ENCODE data around the gene RCE1. TPM values are rescaled to one million over a fixed set of nuclear protein-coding genes. Genes with fewer than 3 reads are reported as not detected.

RCE1 gene
- total RNA-seq, 1 experiment from 2014 or later = 33.1 TPM

DNA sequence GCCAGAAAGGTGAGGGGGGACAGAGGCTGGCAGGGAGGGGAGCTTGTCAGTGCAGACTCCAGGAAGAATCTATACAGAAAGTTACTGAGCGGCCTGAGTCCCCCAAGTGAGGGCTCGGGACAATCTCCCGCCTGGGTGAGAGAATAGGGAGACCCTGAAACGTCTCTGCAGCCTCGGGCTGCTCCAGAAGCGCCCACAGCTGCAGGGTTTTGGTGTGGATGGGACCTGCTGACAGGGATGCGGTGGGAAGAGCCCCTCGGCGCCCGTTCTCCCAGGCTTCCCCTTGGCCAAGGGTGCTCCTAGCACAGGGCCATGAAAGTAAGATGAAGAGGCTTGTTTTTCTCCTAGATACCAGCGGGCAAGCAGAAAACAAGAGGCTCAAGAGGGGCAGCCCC lies 743 bp upstream of the RCE1 start:
- Histone ChIP-seq H3K4me1 (ENCODE audit: insufficient read depth, low read length, poor library complexity, severe bottlenecking) (peaks cover 9% of the 10 kb centered on the region), H3K27me3 (replicated peaks; ENCODE audit: insufficient read depth, low read depth, low read length, poor library complexity) (no peaks in the 10 kb centered on the region), H3K9me3 (ENCODE audit: low read depth, low read length, poor library complexity, severe bottlenecking) (no peaks in the 10 kb centered on the region), H3K27ac (ENCODE audit: low read depth, low read length, poor library complexity, severe bottlenecking) (peak overlapping the region; percentile 93), H3K4me3 (ENCODE audit: low read depth, low read length, poor library complexity, severe bottlenecking) (peak overlapping the region; percentile 91), H3K36me3 (ENCODE audit: insufficient read depth, low read length, poor library complexity, severe bottlenecking) (peaks cover 36% of the 10 kb centered on the region)
- intact Hi-C loops (cut with micrococcal nuclease; ENCODE audit: unreplicated experiment) = loop anchor here (5.0 kb wide), 1 partner anchor 115 kb away; the partner anchor contains the start of gene PC
- DNase-seq (ENCODE audit: low spot score) = no peak
- BruUV-seq (replicated peaks) = no TSS peak
- ChIA-PET CTCF (interaction anchor here (1.9 kb wide), 1 partner anchor 9 kb away, joined by 7 read pairs; no protein-coding TSS in a partner anchor), POLR2A (ENCODE audit: low non-redundant PET) (no interaction called here)
- TF ChIP-seq CTCF (conservative IDR thresholded peaks at IDR 0.05; ENCODE audit: low read depth, low read length) (no peak), EZH2 (IDR thresholded peaks at IDR 0.05; ENCODE audit: borderline replicate concordance, low read depth, low read length, poor library complexity, severe bottlenecking) (no peak)

- intact Hi-C loops (cut with micrococcal nuclease; ENCODE audit: unreplicated experiment) = loop anchor here (1.0 to 5.0 kb wide), 2 partner anchors 113 to 130 kb away; partner anchors contain the start of gene PC
- TF ChIP-seq CTCF (conservative IDR thresholded peaks at IDR 0.05; ENCODE audit: low read depth, low read length) (no peak), EZH2 (IDR thresholded peaks at IDR 0.05; ENCODE audit: borderline replicate concordance, low read depth, low read length, poor library complexity, severe bottlenecking) (no peak)
- Histone ChIP-seq H3K9me3 (ENCODE audit: low read depth, low read length, poor library complexity, severe bottlenecking) (no peaks in the 10 kb centered on the region), H3K36me3 (ENCODE audit: insufficient read depth, low read length, poor library complexity, severe bottlenecking) (peaks cover 42% of the 10 kb centered on the region), H3K4me1 (ENCODE audit: insufficient read depth, low read length, poor library complexity, severe bottlenecking) (peaks cover 9% of the 10 kb centered on the region), H3K27ac (ENCODE audit: low read depth, low read length, poor library complexity, severe bottlenecking) (peak overlapping the region; percentile 93), H3K27me3 (replicated peaks; ENCODE audit: insufficient read depth, low read depth, low read length, poor library complexity) (no peaks in the 10 kb centered on the region), H3K4me3 (ENCODE audit: low read depth, low read length, poor library complexity, severe bottlenecking) (peak overlapping the region; percentile 91)
- DNase-seq (ENCODE audit: low spot score) = no peak
- ChIA-PET CTCF (interaction anchor here (1.9 kb wide), 1 partner anchor 8 kb away, joined by 7 read pairs; no protein-coding TSS in a partner anchor), POLR2A (ENCODE audit: low non-redundant PET) (interaction anchor here (0.6 kb wide), 2 partner anchors 79 to 103 kb away, joined by 3 read pairs; no protein-coding TSS in a partner anchor)
- BruUV-seq (replicated peaks) = TSS peak; percentile 66
Observed at GRCh38 chr11:66843776-66844495, 695 bp downstream of the RCE1 start.

DNA sequence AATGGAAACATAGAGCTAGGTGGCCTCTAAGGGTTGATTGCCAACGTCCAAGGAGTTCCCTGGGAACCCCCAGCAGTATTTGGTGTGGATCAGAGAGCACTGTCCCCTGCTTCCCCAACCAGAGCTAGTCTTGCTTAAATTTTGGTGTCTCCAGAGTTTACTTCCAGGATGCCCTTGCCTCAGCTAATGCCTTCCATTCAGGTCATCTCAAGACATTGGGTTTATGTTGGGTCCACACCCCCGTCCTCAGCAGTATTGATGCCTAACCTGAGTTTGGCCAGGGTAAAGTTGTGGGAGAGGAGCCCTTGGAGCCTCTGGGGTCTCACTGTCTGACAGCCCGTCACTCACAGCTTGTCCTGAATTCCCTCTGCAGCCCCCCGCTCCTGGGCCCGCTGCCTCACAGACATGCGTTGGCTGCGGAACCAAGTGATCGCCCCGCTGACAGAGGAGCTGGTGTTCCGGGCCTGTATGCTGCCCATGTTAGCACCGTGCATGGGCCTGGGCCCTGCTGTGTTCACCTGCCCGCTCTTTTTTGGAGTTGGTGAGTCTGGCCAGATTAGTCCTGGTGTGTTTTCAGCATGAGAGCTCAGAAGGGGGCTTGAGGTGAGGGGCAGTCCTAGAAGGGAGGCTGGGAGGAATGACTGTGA lies 1.4 kb downstream of the RCE1 start:
- ChIA-PET POLR2A (ENCODE audit: low non-redundant PET) (no interaction called here), CTCF (no interaction called here)
- Histone ChIP-seq H3K36me3 (ENCODE audit: insufficient read depth, low read length, poor library complexity, severe bottlenecking) (peaks cover 42% of the 10 kb centered on the region), H3K27ac (ENCODE audit: low read depth, low read length, poor library complexity, severe bottlenecking) (no peak overlapping the region), H3K27me3 (replicated peaks; ENCODE audit: insufficient read depth, low read depth, low read length, poor library complexity) (no peaks in the 10 kb centered on the region), H3K4me1 (ENCODE audit: insufficient read depth, low read length, poor library complexity, severe bottlenecking) (peaks cover 9% of the 10 kb centered on the region), H3K9me3 (ENCODE audit: low read depth, low read length, poor library complexity, severe bottlenecking) (no peaks in the 10 kb centered on the region), H3K4me3 (ENCODE audit: low read depth, low read length, poor library complexity, severe bottlenecking) (peak overlapping the region; percentile 91)
- no peak for DNase-seq (ENCODE audit: low spot score)
- TF ChIP-seq EZH2 (IDR thresholded peaks at IDR 0.05; ENCODE audit: borderline replicate concordance, low read depth, low read length, poor library complexity, severe bottlenecking) (no peak), CTCF (conservative IDR thresholded peaks at IDR 0.05; ENCODE audit: low read depth, low read length) (no peak)
- BruUV-seq (replicated peaks) = no TSS peak
- intact Hi-C loops (cut with micrococcal nuclease; ENCODE audit: unreplicated experiment) = loop anchor here (5.0 kb wide), 1 partner anchor 113 kb away; the partner anchor contains the start of gene PC

Measured in A673 (cell line).